Activated naive CD8-positive, alpha-beta T cell (primary cell): ENCODE measurements around the gene GMEB2.

ENCODE experiments used
- H3K27ac Mint-ChIP-seq: one replicate; pipeline ENCODE4 v1.8.0; 2021; ENCODE audit warnings: mixed read lengths
- H3K27me3 Mint-ChIP-seq: one replicate; pipeline ENCODE4 v1.8.0; 2021; ENCODE audit warnings: mixed read lengths
- H3K36me3 Mint-ChIP-seq: one replicate; pipeline ENCODE4 v1.8.0; 2021; ENCODE audit warnings: mixed read lengths
- H3K4me1 Mint-ChIP-seq: one replicate; pipeline ENCODE4 v1.8.0; 2021; ENCODE audit warnings: low read depth, mixed read lengths
- H3K4me3 Mint-ChIP-seq: one replicate; pipeline ENCODE4 v1.8.0; 2021; ENCODE audit warnings: mild to moderate bottlenecking, mixed read lengths
- H3K9me3 Mint-ChIP-seq: one replicate; pipeline ENCODE4 v1.8.0; 2021; ENCODE audit warnings: low read depth, mixed read lengths

The GMEB2 gene

GRCh38 chr20:63595416-63596127, 31.3 kb downstream of the GMEB2 start:
- H3K4me1 Mint-ChIP-seq, result no peaks in the 10 kb centered on the region

GRCh38 chr20:63594043-63594561, 32.8 kb downstream of the GMEB2 start:
- no peaks in the 10 kb centered on the region for H3K4me1 Mint-ChIP-seq
- no peaks in the 10 kb centered on the region for H3K27me3 Mint-ChIP-seq
- H3K36me3 Mint-ChIP-seq, result peaks cover 7% of the 10 kb centered on the region
- H3K27ac Mint-ChIP-seq, result no peak overlapping the region
- no peaks in the 10 kb centered on the region for H3K9me3 Mint-ChIP-seq
- no peak overlapping the region for H3K4me3 Mint-ChIP-seq

More at GRCh38 chr20:63595416-63596127, 31.3 kb downstream of the GMEB2 start:
- H3K27me3 Mint-ChIP-seq, result no peaks in the 10 kb centered on the region
- H3K27ac Mint-ChIP-seq, result no peak overlapping the region
- peaks cover 5% of the 10 kb centered on the region for H3K36me3 Mint-ChIP-seq
- no peaks in the 10 kb centered on the region for H3K9me3 Mint-ChIP-seq
- no peak overlapping the region for H3K4me3 Mint-ChIP-seq

GRCh38 chr20:63592661-63593060, 34.2 kb downstream of the GMEB2 start:
- H3K4me3 Mint-ChIP-seq, result no peak overlapping the region
- peaks cover 7% of the 10 kb centered on the region for H3K36me3 Mint-ChIP-seq
- peaks cover 9% of the 10 kb centered on the region for H3K4me1 Mint-ChIP-seq
- no peak overlapping the region for H3K27ac Mint-ChIP-seq
- no peaks in the 10 kb centered on the region for H3K27me3 Mint-ChIP-seq
- no peaks in the 10 kb centered on the region for H3K9me3 Mint-ChIP-seq

GRCh38 chr20:63591786-63592355, 35.0 kb downstream of the GMEB2 start:
- Mint-ChIP-seq H3K27ac (no peak overlapping the region), H3K4me1 (peaks cover 15% of the 10 kb centered on the region), H3K4me3 (no peak overlapping the region), H3K27me3 (no peaks in the 10 kb centered on the region), H3K9me3 (no peaks in the 10 kb centered on the region), H3K36me3 (peaks cover 7% of the 10 kb centered on the region)

DNA sequence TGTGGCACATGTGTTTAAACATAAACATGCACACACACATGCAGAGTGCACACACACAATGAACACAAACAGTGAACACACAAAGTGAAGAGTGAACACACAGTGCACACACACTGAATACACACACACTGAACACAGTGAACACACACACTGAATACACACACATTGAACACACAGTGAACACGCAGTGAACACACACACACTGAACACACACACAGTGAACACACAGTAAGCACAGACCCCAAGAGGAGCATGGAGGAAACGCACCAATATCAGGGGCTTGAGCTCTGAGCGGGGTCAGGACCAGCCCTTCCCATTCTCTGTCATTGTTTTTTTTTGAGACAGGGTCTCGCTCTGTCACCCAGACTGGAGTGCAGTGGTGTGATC, 35.8 kb downstream of the GMEB2 start:
- peaks cover 15% of the 10 kb centered on the region for H3K4me1 Mint-ChIP-seq
- no peak overlapping the region for H3K4me3 Mint-ChIP-seq
- peaks cover 7% of the 10 kb centered on the region for H3K36me3 Mint-ChIP-seq
- no peak overlapping the region for H3K27ac Mint-ChIP-seq
- H3K27me3 Mint-ChIP-seq, result no peaks in the 10 kb centered on the region
- no peaks in the 10 kb centered on the region for H3K9me3 Mint-ChIP-seq

GRCh38 chr20:63590218-63591146, 36.4 kb downstream of the GMEB2 start:
- H3K27ac Mint-ChIP-seq, result no peak overlapping the region
- peaks cover 19% of the 10 kb centered on the region for H3K4me1 Mint-ChIP-seq
- no peaks in the 10 kb centered on the region for H3K27me3 Mint-ChIP-seq
- no peak overlapping the region for H3K4me3 Mint-ChIP-seq
- no peaks in the 10 kb centered on the region for H3K9me3 Mint-ChIP-seq
- peaks cover 7% of the 10 kb centered on the region for H3K36me3 Mint-ChIP-seq

GRCh38 chr20:63589261-63590217, 37.4 kb downstream of the GMEB2 start:
- Mint-ChIP-seq H3K27ac (no peak overlapping the region), H3K4me1 (peaks cover 19% of the 10 kb centered on the region), H3K27me3 (no peaks in the 10 kb centered on the region), H3K36me3 (peaks cover 7% of the 10 kb centered on the region), H3K4me3 (no peak overlapping the region), H3K9me3 (no peaks in the 10 kb centered on the region)

- H3K4me1 Mint-ChIP-seq, result peaks cover 19% of the 10 kb centered on the region
Measured at GRCh38 chr20:63588641-63589041, 38.3 kb downstream of the GMEB2 start.

GRCh38 chr20:63587776-63588591, 38.9 kb downstream of the GMEB2 start:
- Mint-ChIP-seq H3K27ac (no peak overlapping the region), H3K36me3 (peaks cover 2% of the 10 kb centered on the region), H3K4me3 (no peak overlapping the region), H3K9me3 (no peaks in the 10 kb centered on the region), H3K27me3 (no peaks in the 10 kb centered on the region), H3K4me1 (peaks cover 19% of the 10 kb centered on the region)

More at GRCh38 chr20:63588641-63589041, 38.3 kb downstream of the GMEB2 start:
- H3K9me3 Mint-ChIP-seq, result no peaks in the 10 kb centered on the region
- H3K27me3 Mint-ChIP-seq, result no peaks in the 10 kb centered on the region
- H3K36me3 Mint-ChIP-seq, result peaks cover 7% of the 10 kb centered on the region
- no peak overlapping the region for H3K27ac Mint-ChIP-seq
- no peak overlapping the region for H3K4me3 Mint-ChIP-seq

DNA sequence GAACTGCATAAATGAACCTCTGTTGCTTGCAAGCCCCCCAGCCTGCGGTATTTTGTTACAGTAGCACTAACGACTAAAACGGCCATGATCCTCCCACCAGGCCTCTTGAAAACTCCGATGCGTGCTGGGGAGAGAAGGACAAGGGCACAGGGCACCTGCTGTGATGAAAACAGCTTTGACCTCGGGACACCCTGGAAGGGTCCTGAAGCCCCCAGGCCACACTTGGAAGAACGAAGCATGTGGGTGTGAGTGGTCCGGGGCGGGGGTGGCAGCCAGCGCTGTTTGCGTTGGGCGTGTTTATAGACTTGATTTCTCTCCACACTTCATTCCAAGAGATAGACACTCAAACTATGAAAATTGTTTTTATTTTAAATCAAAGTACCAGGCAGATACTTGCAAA, 39.6 kb downstream of the GMEB2 start:
- no peaks in the 10 kb centered on the region for H3K27me3 Mint-ChIP-seq
- H3K36me3 Mint-ChIP-seq, result peaks cover 2% of the 10 kb centered on the region
- H3K4me1 Mint-ChIP-seq, result peaks cover 19% of the 10 kb centered on the region
- H3K27ac Mint-ChIP-seq, result no peak overlapping the region
- H3K9me3 Mint-ChIP-seq, result no peaks in the 10 kb centered on the region
- no peak overlapping the region for H3K4me3 Mint-ChIP-seq

- peaks cover 19% of the 10 kb centered on the region for H3K4me1 Mint-ChIP-seq
- H3K27me3 Mint-ChIP-seq, result no peaks in the 10 kb centered on the region
- H3K9me3 Mint-ChIP-seq, result no peaks in the 10 kb centered on the region
- no peak overlapping the region for H3K27ac Mint-ChIP-seq
- peaks cover 2% of the 10 kb centered on the region for H3K36me3 Mint-ChIP-seq
- H3K4me3 Mint-ChIP-seq, result no peak overlapping the region
Measured at GRCh38 chr20:63586797-63587196, 40.1 kb downstream of the GMEB2 start.

GRCh38 chr20:63585616-63586565, 41.0 kb downstream of the GMEB2 start:
- Mint-ChIP-seq H3K4me1 (peaks cover 20% of the 10 kb centered on the region), H3K9me3 (no peaks in the 10 kb centered on the region), H3K4me3 (no peak overlapping the region), H3K36me3 (peaks cover 2% of the 10 kb centered on the region), H3K27me3 (no peaks in the 10 kb centered on the region), H3K27ac (no peak overlapping the region)
